GM23338 (cell line): ENCODE measurements around the gene LYZL6. TPM values are rescaled to one million over a fixed set of nuclear protein-coding genes. Genes with fewer than 3 reads are reported as not detected.

ENCODE experiments used
- ATAC-seq: fragments of 200-7000 bp; cut with Tn5 transposase; 3 replicates; pipeline ENCODE4 v1.9.1; 2020
- DNase-seq: peaks from one replicate; pipeline ENCODE4 v3.0.0-alpha.2; 2015; ENCODE audit warnings: low spot score
- H2AFZ ChIP-seq: fragments of 200-600 bp; sonication (generic); 2 replicates; pipeline ENCODE4 v1.8.0; 2016; ENCODE audit warnings: antibody characterized with exemption, mild to moderate bottlenecking, moderate library complexity
- H3F3A ChIP-seq: fragments of 200-600 bp; sonication (generic); replicated peaks from 2 replicates; pipeline ENCODE4 v1.8.0; 2017; ENCODE audit warnings: antibody characterized with exemption, mixed run types, low read depth
- H3K27ac ChIP-seq: fragments of 200-600 bp; sonication (generic); 2 replicates; pipeline ENCODE4 v1.6.1; 2016; ENCODE audit warnings: low read depth
- H3K27me3 ChIP-seq: fragments of 200-600 bp; sonication (generic); 2 replicates; pipeline ENCODE4 v1.8.0; 2016; ENCODE audit warnings: mild to moderate bottlenecking, mixed run types, moderate library complexity; ENCODE audit not compliant: insufficient read depth
- H3K36me3 ChIP-seq: fragments of 200-600 bp; sonication (generic); 2 replicates; pipeline ENCODE4 v1.8.0; 2016; ENCODE audit warnings: mild to moderate bottlenecking; ENCODE audit not compliant: insufficient read depth
- H3K4me1 ChIP-seq: fragments of 200-600 bp; sonication (generic); 2 replicates; pipeline ENCODE4 v1.8.0; 2016; ENCODE audit warnings: mild to moderate bottlenecking, moderate library complexity; ENCODE audit not compliant: insufficient read depth
- H3K4me2 ChIP-seq: fragments of 200-600 bp; sonication (generic); 2 replicates; pipeline ENCODE4 v1.7.1; 2017; ENCODE audit warnings: mixed run types
- H3K4me3 ChIP-seq: fragments of 200-600 bp; sonication (generic); 2 replicates; pipeline ENCODE4 v1.6.1; 2016; ENCODE audit warnings: mixed run types
- H3K79me2 ChIP-seq: fragments of 200-600 bp; sonication (generic); replicated peaks from 2 replicates; pipeline ENCODE4 v1.8.0; 2017; ENCODE audit warnings: mild to moderate bottlenecking; ENCODE audit not compliant: insufficient read depth
- H3K9me2 ChIP-seq: fragments of 200-600 bp; sonication (generic); 2 replicates; pipeline ENCODE4 v1.8.0; 2017; ENCODE audit not compliant: insufficient read depth
- H4K20me1 ChIP-seq: fragments of 200-600 bp; sonication (generic); replicated peaks from 2 replicates; pipeline ENCODE4 v1.8.0; 2017; ENCODE audit warnings: mild to moderate bottlenecking; ENCODE audit not compliant: insufficient read depth
- H3K27ac Mint-ChIP-seq: 2 replicates; pipeline ENCODE4 v1.8.0; 2020; ENCODE audit warnings: inconsistent platforms, mild to moderate bottlenecking, moderate library complexity, mixed read lengths
- H3K27me3 Mint-ChIP-seq: 3 replicates; pipeline ENCODE4 v1.8.0; 2022; ENCODE audit warnings: low read depth, mild to moderate bottlenecking, moderate library complexity, mixed read lengths, inconsistent platforms; ENCODE audit not compliant: insufficient read depth, poor library complexity
- H3K36me3 Mint-ChIP-seq: 3 replicates; pipeline ENCODE4 v1.8.0; 2021; ENCODE audit warnings: low read depth, mild to moderate bottlenecking, inconsistent platforms, moderate library complexity, mixed read lengths
- H3K4me1 Mint-ChIP-seq: 3 replicates; pipeline ENCODE4 v1.8.0; 2020; ENCODE audit warnings: mild to moderate bottlenecking, inconsistent platforms, mixed read lengths
- H3K4me3 Mint-ChIP-seq: 3 replicates; pipeline ENCODE4 v1.8.0; 2021; ENCODE audit warnings: moderate library complexity, mild to moderate bottlenecking, inconsistent platforms, mixed read lengths
- H3K9me3 Mint-ChIP-seq: 3 replicates; pipeline ENCODE4 v1.8.0; 2020; ENCODE audit warnings: moderate library complexity, mild to moderate bottlenecking, inconsistent platforms, mixed read lengths
- CREB1 ChIP-seq: fragments of 250-450 bp; sonication (Bioruptor Pico); IDR thresholded peaks from 2 replicates; pipeline ENCODE4 v1.5.0; 2020; ENCODE audit warnings: low read depth, mild to moderate bottlenecking, moderate library complexity
- EZH2 ChIP-seq: fragments of 200-600 bp; sonication (generic); IDR thresholded peaks from one replicate; pipeline ENCODE4 v1.8.0; 2017; ENCODE audit warnings: antibody characterized with exemption, mild to moderate bottlenecking, low read depth; ENCODE audit not compliant: unreplicated experiment
- EZH2phosphoT487 ChIP-seq: fragments of 200-600 bp; sonication (generic); IDR thresholded peaks from one replicate; pipeline ENCODE4 v1.8.1; 2018; ENCODE audit warnings: antibody characterized with exemption; ENCODE audit not compliant: unreplicated experiment
- JUNB ChIP-seq: IDR thresholded peaks from one replicate; pipeline ENCODE4 v1.6.1; 2016; ENCODE audit warnings: antibody characterized with exemption; ENCODE audit not compliant: unreplicated experiment
- NANOG ChIP-seq: IDR thresholded peaks from 2 replicates; pipeline ENCODE4 v1.6.1; 2016; ENCODE audit warnings: antibody characterized with exemption, borderline replicate concordance
- POLR2AphosphoS5 ChIP-seq: IDR thresholded peaks from 2 replicates; pipeline ENCODE4 v1.6.1; 2016; ENCODE audit warnings: antibody characterized with exemption, low read depth
- STAT1 ChIP-seq: IDR thresholded peaks from one replicate; pipeline ENCODE4 v1.6.1; 2016; ENCODE audit warnings: antibody characterized with exemption; ENCODE audit not compliant: unreplicated experiment
- ZNF114 ChIP-seq: fragments of 250-450 bp; sonication (Bioruptor Pico); IDR thresholded peaks from 2 replicates; pipeline ENCODE4 v1.5.0; 2020; ENCODE audit warnings: mild to moderate bottlenecking, moderate library complexity
- ZNF331 ChIP-seq: fragments of 250-450 bp; sonication (Bioruptor Pico); IDR thresholded peaks from 2 replicates; pipeline ENCODE4 v1.5.0; 2020; ENCODE audit warnings: low read depth, mild to moderate bottlenecking, moderate library complexity
- polyA plus RNA-seq: library from polyadenylated mRNA; unstranded; fragments of >200 nt; fragmentation: Nextera tagmentation; extraction: Ambion mirVana; gene quantifications from 2 replicates; pipeline ENCODE4 v1.2.1, GENCODE V29; 2016
- total RNA-seq: library from RNA; depleted of rRNA; stranded (reverse); fragments of >200 nt; shearing (Covaris generic); gene quantifications from 2 replicates; pipeline ENCODE4 v1.2.3, GENCODE V29; 2014
- TF ChIP-seq, protein P1 (sequence below), 2 experiments: fragments of 200-600 bp in 1 of 2; sonication (generic) in 1 of 2; conservative IDR thresholded peaks; 2 replicates each; pipeline versions ENCODE4 v1.5.1 to v1.6.1; 2016 to 2017; ENCODE audit warnings: antibody characterized with exemption in 2 of 2, low read depth in 2 of 2, mild to moderate bottlenecking in 2 of 2, moderate library complexity in 1 of 2
- TF ChIP-seq, protein P2 (sequence below): IDR thresholded peaks from one replicate; pipeline ENCODE4 v1.6.1; 2018; ENCODE audit warnings: antibody characterized with exemption; ENCODE audit not compliant: unreplicated experiment
- TF ChIP-seq, protein P3 (sequence below): fragments of 250-450 bp; sonication (Bioruptor Pico); IDR thresholded peaks from 2 replicates; pipeline ENCODE4 v1.5.0; 2020; ENCODE audit warnings: mild to moderate bottlenecking, moderate library complexity
- TF ChIP-seq, protein P4 (sequence below): IDR thresholded peaks from 2 replicates; pipeline ENCODE4 v1.6.1; 2016; ENCODE audit warnings: antibody characterized with exemption

The LYZL6 gene
- total and polyA plus RNA-seq, 2 experiments from 2014 or later = not detected

DNA sequence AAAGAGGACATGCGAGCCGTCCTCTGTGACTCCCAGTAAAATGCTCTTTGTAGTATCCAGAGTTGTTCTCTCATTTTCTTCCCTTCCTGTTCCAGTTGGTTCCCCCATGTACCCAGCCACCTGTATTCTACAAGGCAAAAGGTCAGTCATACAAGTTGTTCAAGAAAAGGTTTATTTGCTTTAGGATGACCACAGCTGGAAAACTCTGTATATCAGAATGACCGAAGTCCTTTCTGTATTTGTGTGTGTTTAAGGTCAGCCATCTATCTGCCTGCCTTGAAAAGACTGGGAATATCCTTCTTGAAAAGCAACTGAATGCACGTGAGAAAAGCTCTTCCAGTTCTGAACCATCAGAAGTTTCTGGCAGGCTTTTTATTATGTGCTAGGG is 29.4 kb upstream of the LYZL6 start:
- H3F3A ChIP-seq = no peaks in the 10 kb centered on the region
- H3K27me3 ChIP-seq = no peaks in the 10 kb centered on the region
- H3K27me3 Mint-ChIP-seq = peaks cover 2% of the 10 kb centered on the region
- ATAC-seq = no peak
- H3K4me1 Mint-ChIP-seq = peaks cover 3% of the 10 kb centered on the region; the same call in 1 of the 3 replicates
- H3K9me2 ChIP-seq = no peaks in the 10 kb centered on the region
- no peak overlapping the region for H3K27ac Mint-ChIP-seq
- H3K36me3 ChIP-seq = no peaks in the 10 kb centered on the region
- no peak overlapping the region for H3K27ac ChIP-seq
- no peaks in the 10 kb centered on the region for H3K9me3 Mint-ChIP-seq
- H3K4me3 ChIP-seq = no peak overlapping the region
- TF ChIP-seq ZNF114 (CRISPR knock-in tag) (no peak), POLR2AphosphoS5 (no peak), ZNF331 (no peak), NANOG (no peak), STAT1 (no peak), EZH2phosphoT487 (no peak), EZH2 (no peak), CREB1 (CRISPR knock-in tag) (no peak), JUNB (no peak)
- TF ChIP-seq, protein P1, sequence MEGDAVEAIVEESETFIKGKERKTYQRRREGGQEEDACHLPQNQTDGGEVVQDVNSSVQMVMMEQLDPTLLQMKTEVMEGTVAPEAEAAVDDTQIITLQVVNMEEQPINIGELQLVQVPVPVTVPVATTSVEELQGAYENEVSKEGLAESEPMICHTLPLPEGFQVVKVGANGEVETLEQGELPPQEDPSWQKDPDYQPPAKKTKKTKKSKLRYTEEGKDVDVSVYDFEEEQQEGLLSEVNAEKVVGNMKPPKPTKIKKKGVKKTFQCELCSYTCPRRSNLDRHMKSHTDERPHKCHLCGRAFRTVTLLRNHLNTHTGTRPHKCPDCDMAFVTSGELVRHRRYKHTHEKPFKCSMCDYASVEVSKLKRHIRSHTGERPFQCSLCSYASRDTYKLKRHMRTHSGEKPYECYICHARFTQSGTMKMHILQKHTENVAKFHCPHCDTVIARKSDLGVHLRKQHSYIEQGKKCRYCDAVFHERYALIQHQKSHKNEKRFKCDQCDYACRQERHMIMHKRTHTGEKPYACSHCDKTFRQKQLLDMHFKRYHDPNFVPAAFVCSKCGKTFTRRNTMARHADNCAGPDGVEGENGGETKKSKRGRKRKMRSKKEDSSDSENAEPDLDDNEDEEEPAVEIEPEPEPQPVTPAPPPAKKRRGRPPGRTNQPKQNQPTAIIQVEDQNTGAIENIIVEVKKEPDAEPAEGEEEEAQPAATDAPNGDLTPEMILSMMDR (conservative IDR thresholded peaks at IDR 0.05; ENCODE audit: low read depth in 2 of 2) = no peak
- TF ChIP-seq, protein P2, sequence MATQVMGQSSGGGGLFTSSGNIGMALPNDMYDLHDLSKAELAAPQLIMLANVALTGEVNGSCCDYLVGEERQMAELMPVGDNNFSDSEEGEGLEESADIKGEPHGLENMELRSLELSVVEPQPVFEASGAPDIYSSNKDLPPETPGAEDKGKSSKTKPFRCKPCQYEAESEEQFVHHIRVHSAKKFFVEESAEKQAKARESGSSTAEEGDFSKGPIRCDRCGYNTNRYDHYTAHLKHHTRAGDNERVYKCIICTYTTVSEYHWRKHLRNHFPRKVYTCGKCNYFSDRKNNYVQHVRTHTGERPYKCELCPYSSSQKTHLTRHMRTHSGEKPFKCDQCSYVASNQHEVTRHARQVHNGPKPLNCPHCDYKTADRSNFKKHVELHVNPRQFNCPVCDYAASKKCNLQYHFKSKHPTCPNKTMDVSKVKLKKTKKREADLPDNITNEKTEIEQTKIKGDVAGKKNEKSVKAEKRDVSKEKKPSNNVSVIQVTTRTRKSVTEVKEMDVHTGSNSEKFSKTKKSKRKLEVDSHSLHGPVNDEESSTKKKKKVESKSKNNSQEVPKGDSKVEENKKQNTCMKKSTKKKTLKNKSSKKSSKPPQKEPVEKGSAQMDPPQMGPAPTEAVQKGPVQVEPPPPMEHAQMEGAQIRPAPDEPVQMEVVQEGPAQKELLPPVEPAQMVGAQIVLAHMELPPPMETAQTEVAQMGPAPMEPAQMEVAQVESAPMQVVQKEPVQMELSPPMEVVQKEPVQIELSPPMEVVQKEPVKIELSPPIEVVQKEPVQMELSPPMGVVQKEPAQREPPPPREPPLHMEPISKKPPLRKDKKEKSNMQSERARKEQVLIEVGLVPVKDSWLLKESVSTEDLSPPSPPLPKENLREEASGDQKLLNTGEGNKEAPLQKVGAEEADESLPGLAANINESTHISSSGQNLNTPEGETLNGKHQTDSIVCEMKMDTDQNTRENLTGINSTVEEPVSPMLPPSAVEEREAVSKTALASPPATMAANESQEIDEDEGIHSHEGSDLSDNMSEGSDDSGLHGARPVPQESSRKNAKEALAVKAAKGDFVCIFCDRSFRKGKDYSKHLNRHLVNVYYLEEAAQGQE = no peak
- TF ChIP-seq, protein P3, sequence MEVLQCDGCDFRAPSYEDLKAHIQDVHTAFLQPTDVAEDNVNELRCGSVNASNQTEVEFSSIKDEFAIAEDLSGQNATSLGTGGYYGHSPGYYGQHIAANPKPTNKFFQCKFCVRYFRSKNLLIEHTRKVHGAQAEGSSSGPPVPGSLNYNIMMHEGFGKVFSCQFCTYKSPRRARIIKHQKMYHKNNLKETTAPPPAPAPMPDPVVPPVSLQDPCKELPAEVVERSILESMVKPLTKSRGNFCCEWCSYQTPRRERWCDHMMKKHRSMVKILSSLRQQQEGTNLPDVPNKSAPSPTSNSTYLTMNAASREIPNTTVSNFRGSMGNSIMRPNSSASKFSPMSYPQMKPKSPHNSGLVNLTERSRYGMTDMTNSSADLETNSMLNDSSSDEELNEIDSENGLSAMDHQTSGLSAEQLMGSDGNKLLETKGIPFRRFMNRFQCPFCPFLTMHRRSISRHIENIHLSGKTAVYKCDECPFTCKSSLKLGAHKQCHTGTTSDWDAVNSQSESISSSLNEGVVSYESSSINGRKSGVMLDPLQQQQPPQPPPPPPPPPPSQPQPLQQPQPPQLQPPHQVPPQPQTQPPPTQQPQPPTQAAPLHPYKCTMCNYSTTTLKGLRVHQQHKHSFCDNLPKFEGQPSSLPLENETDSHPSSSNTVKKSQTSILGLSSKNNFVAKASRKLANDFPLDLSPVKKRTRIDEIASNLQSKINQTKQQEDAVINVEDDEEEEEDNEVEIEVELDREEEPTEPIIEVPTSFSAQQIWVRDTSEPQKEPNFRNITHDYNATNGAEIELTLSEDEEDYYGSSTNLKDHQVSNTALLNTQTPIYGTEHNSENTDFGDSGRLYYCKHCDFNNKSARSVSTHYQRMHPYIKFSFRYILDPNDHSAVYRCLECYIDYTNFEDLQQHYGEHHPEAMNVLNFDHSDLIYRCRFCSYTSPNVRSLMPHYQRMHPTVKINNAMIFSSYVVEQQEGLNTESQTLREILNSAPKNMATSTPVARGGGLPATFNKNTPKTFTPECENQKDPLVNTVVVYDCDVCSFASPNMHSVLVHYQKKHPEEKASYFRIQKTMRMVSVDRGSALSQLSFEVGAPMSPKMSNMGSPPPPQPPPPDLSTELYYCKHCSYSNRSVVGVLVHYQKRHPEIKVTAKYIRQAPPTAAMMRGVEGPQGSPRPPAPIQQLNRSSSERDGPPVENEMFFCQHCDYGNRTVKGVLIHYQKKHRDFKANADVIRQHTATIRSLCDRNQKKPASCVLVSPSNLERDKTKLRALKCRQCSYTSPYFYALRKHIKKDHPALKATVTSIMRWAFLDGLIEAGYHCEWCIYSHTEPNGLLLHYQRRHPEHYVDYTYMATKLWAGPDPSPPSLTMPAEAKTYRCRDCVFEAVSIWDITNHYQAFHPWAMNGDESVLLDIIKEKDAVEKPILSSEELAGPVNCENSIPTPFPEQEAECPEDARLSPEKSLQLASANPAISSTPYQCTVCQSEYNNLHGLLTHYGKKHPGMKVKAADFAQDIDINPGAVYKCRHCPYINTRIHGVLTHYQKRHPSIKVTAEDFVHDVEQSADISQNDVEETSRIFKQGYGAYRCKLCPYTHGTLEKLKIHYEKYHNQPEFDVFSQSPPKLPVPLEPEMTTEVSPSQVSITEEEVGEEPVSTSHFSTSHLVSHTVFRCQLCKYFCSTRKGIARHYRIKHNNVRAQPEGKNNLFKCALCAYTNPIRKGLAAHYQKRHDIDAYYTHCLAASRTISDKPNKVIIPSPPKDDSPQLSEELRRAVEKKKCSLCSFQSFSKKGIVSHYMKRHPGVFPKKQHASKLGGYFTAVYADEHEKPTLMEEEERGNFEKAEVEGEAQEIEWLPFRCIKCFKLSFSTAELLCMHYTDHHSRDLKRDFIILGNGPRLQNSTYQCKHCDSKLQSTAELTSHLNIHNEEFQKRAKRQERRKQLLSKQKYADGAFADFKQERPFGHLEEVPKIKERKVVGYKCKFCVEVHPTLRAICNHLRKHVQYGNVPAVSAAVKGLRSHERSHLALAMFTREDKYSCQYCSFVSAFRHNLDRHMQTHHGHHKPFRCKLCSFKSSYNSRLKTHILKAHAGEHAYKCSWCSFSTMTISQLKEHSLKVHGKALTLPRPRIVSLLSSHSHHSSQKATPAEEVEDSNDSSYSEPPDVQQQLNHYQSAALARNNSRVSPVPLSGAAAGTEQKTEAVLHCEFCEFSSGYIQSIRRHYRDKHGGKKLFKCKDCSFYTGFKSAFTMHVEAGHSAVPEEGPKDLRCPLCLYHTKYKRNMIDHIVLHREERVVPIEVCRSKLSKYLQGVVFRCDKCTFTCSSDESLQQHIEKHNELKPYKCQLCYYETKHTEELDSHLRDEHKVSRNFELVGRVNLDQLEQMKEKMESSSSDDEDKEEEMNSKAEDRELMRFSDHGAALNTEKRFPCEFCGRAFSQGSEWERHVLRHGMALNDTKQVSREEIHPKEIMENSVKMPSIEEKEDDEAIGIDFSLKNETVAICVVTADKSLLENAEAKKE (CRISPR knock-in tag) = no peak
- TF ChIP-seq, protein P4, sequence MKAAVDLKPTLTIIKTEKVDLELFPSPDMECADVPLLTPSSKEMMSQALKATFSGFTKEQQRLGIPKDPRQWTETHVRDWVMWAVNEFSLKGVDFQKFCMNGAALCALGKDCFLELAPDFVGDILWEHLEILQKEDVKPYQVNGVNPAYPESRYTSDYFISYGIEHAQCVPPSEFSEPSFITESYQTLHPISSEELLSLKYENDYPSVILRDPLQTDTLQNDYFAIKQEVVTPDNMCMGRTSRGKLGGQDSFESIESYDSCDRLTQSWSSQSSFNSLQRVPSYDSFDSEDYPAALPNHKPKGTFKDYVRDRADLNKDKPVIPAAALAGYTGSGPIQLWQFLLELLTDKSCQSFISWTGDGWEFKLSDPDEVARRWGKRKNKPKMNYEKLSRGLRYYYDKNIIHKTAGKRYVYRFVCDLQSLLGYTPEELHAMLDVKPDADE = no peak
- H3K4me3 Mint-ChIP-seq = no peak overlapping the region
- no peak overlapping the region for H3K4me2 ChIP-seq
- no peak overlapping the region for H2AFZ ChIP-seq
- no peak for DNase-seq
- no peaks in the 10 kb centered on the region for H4K20me1 ChIP-seq
- no peaks in the 10 kb centered on the region for H3K36me3 Mint-ChIP-seq
- H3K79me2 ChIP-seq = no peaks in the 10 kb centered on the region
- H3K4me1 ChIP-seq = 0 out of 2 replicates have a peak, but pooled peaks cover 4% of the 10 kb centered on the region
